HG03432 (cell line): ENCODE results near the gene ARHGAP23.
"Not testable (repeated sequence)": the region's sequence is repeated elsewhere in the genome, so short reads cannot be mapped to it uniquely, and the experiment has no call there.

Source experiments
- ATAC-seq: cut with Tn5 transposase; IDR thresholded peaks from one replicate; pipeline ENCODE4 v1.9.1; 2021; ENCODE audit warnings: mild to moderate bottlenecking, moderate library complexity; ENCODE audit not compliant: unreplicated experiment

ARHGAP23 gene

GRCh38 chr17:38485146-38485468 is 56.8 kb downstream of the ARHGAP23 start:
- no peak for ATAC-seq

GRCh38 chr17:38485681-38486298 is 57.5 kb downstream of the ARHGAP23 start:
- peak; percentile 82 for ATAC-seq

GRCh38 chr17:38489774-38490173 is 61.5 kb downstream of the ARHGAP23 start:
- ATAC-seq: not testable (repeated sequence)

- not testable (repeated sequence) for ATAC-seq
Measured at GRCh38 chr17:38491346-38492066, 63.2 kb downstream of the ARHGAP23 start.

- ATAC-seq: not testable (repeated sequence)
Measured at GRCh38 chr17:38492067-38493040, 64.1 kb downstream of the ARHGAP23 start.

- not testable (repeated sequence) for ATAC-seq
Measured at GRCh38 chr17:38494152-38494551, 65.9 kb downstream of the ARHGAP23 start.

GRCh38 chr17:38497656-38498055 is 69.4 kb downstream of the ARHGAP23 start:
- ATAC-seq: not testable (repeated sequence)

- ATAC-seq: no peak
Measured at GRCh38 chr17:38498353-38498752, 70.1 kb downstream of the ARHGAP23 start.

GRCh38 chr17:38499230-38499629 is 71.0 kb downstream of the ARHGAP23 start:
- not testable (repeated sequence) for ATAC-seq

GRCh38 chr17:38501718-38502117 is 73.5 kb downstream of the ARHGAP23 start:
- not testable (repeated sequence) for ATAC-seq

- not testable (repeated sequence) for ATAC-seq
Measured at GRCh38 chr17:38503286-38503913, 75.1 kb downstream of the ARHGAP23 start.

GRCh38 chr17:38504216-38504615 is 76.0 kb downstream of the ARHGAP23 start:
- no peak for ATAC-seq

GRCh38 chr17:38507436-38507835 is 79.2 kb downstream of the ARHGAP23 start:
- ATAC-seq: no peak

- ATAC-seq: no peak
Measured at GRCh38 chr17:38507921-38508569, 79.8 kb downstream of the ARHGAP23 start.

GRCh38 chr17:38508570-38508950 is 80.3 kb downstream of the ARHGAP23 start:
- no peak for ATAC-seq

- ATAC-seq: no peak
Measured at GRCh38 chr17:38508954-38509771, 80.9 kb downstream of the ARHGAP23 start.

GRCh38 chr17:38509772-38510420 is 81.6 kb downstream of the ARHGAP23 start:
- no peak for ATAC-seq

- no peak for ATAC-seq
Measured at GRCh38 chr17:38510421-38511149, 82.3 kb downstream of the ARHGAP23 start.
